Measurements from ENCODE around the gene PPIF. TPM values are rescaled to one million over a fixed set of nuclear protein-coding genes. Genes with fewer than 3 reads are reported as not detected.

The PPIF gene
- total and polyA plus RNA-seq, 2 of the 13 experiments (the other 11 are each of a cell fraction or from before 2014, with no cell fraction given) = 147 to 157 TPM

DNA sequence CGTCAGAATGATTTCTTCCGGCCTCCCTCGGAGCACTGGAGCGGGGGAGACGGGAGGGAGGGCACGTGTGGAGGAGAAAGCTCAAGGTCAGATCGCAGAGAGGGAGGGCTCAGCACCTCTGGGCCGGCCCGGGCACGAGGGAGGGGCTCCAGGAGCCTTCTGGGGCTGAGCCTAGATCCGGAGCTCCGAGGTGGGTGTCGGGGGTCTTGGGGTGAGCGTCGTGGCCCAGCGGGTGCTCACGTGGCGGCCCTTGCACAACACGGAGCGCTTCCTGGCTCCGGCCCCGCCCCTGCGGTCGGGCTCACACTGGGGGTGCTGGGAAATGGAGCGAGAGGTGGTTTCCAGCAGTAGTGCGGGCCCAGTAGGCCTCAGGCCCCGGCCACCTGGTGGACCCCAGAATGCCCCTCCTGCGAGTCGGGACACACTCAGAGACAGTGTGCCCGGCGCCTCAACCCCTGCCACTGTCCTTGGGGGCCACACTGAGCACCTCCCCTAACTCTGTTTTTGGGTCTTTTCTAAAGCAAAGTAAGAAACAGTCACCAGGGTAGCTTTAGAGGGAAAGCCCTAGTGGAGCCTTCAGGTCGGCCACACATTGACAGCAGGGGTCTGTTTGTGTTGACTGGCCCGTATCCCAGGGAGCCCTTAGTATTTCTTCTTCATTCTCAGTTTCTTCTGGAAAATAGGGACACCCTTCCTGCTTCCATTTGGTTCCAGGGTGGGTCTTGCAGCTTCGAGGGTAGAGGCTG, 798 bp downstream of the PPIF start (continued):
- no peak for TF ChIP-seq ATRX (CRISPR knock-in tag; IDR thresholded peaks at IDR 0.05; ENCODE audit: borderline replicate concordance)
- TF ChIP-seq, protein P1, sequence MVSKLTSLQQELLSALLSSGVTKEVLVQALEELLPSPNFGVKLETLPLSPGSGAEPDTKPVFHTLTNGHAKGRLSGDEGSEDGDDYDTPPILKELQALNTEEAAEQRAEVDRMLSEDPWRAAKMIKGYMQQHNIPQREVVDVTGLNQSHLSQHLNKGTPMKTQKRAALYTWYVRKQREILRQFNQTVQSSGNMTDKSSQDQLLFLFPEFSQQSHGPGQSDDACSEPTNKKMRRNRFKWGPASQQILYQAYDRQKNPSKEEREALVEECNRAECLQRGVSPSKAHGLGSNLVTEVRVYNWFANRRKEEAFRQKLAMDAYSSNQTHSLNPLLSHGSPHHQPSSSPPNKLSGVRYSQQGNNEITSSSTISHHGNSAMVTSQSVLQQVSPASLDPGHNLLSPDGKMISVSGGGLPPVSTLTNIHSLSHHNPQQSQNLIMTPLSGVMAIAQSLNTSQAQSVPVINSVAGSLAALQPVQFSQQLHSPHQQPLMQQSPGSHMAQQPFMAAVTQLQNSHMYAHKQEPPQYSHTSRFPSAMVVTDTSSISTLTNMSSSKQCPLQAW (CRISPR knock-in tag; IDR thresholded peaks at IDR 0.05) = peak; percentile 75
- TF ChIP-seq SIN3B (IDR thresholded peaks at IDR 0.05; ENCODE audit: low read length) = no peak
- no peak for TF ChIP-seq ZNF3 (CRISPR knock-in tag; IDR thresholded peaks at IDR 0.05)
- TF ChIP-seq ZNF33A (CRISPR knock-in tag; IDR thresholded peaks at IDR 0.05; ENCODE audit: borderline replicate concordance) = no peak
- peak; percentile 27; the same call in 1 of the 2 replicates for TF ChIP-seq ZNF501 (CRISPR knock-in tag; IDR thresholded peaks at IDR 0.05)
- TF ChIP-seq, protein P2, sequence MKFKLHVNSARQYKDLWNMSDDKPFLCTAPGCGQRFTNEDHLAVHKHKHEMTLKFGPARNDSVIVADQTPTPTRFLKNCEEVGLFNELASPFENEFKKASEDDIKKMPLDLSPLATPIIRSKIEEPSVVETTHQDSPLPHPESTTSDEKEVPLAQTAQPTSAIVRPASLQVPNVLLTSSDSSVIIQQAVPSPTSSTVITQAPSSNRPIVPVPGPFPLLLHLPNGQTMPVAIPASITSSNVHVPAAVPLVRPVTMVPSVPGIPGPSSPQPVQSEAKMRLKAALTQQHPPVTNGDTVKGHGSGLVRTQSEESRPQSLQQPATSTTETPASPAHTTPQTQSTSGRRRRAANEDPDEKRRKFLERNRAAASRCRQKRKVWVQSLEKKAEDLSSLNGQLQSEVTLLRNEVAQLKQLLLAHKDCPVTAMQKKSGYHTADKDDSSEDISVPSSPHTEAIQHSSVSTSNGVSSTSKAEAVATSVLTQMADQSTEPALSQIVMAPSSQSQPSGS (CRISPR knock-in tag; IDR thresholded peaks at IDR 0.05) = no peak
- TF ChIP-seq, protein P3, sequence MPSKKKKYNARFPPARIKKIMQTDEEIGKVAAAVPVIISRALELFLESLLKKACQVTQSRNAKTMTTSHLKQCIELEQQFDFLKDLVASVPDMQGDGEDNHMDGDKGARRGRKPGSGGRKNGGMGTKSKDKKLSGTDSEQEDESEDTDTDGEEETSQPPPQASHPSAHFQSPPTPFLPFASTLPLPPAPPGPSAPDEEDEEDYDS (CRISPR knock-in tag; IDR thresholded peaks at IDR 0.05) = no peak
- peak; percentile 70; the same call in 1 of the 2 replicates for TF ChIP-seq DNMT3B (CRISPR knock-in tag; conservative IDR thresholded peaks at IDR 0.05)
- 0 out of 4 replicates have a peak, but pooled peaks of 1 of the 2 experiments have one; percentile 17 for TF ChIP-seq NR2F1 (CRISPR knock-in tag; IDR thresholded peaks at IDR 0.05)
- TF ChIP-seq AGO2 (optimal IDR thresholded peaks at IDR 0.05; ENCODE audit: low read depth, low read length) = peak; percentile 70
- TF ChIP-seq, protein P4, sequence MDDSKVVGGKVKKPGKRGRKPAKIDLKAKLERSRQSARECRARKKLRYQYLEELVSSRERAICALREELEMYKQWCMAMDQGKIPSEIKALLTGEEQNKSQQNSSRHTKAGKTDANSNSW (CRISPR knock-in tag; IDR thresholded peaks at IDR 0.05; ENCODE audit: borderline replicate concordance) = peak; percentile 66; the same call in 1 of the 2 replicates
- no peak for TF ChIP-seq ZNF549 (CRISPR knock-in tag; IDR thresholded peaks at IDR 0.05)
- TF ChIP-seq, protein P5, sequence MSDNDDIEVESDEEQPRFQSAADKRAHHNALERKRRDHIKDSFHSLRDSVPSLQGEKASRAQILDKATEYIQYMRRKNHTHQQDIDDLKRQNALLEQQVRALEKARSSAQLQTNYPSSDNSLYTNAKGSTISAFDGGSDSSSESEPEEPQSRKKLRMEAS (IDR thresholded peaks at IDR 0.05) = peak; percentile 97
- TF ChIP-seq MEIS1 (CRISPR knock-in tag; IDR thresholded peaks at IDR 0.05; ENCODE audit: borderline replicate concordance) = no peak
- TF ChIP-seq ZNF598 (CRISPR knock-in tag; IDR thresholded peaks at IDR 0.05; ENCODE audit: borderline replicate concordance) = peak; percentile 23; the same call in 1 of the 2 replicates
- TF ChIP-seq KDM5B (CRISPR knock-in tag; IDR thresholded peaks at IDR 0.05; ENCODE audit: borderline replicate concordance) = peak; percentile 87; the same call in 1 of the 2 replicates
- no peak for TF ChIP-seq SIX1 (CRISPR knock-in tag; IDR thresholded peaks at IDR 0.05; ENCODE audit: borderline replicate concordance)
- no peak for TF ChIP-seq MAFK (conservative IDR thresholded peaks at IDR 0.05 in 1 of 2, IDR thresholded peaks at IDR 0.05 in 1 of 2; ENCODE audit: low read length in 2 of 2)
- TF ChIP-seq, protein P6, sequence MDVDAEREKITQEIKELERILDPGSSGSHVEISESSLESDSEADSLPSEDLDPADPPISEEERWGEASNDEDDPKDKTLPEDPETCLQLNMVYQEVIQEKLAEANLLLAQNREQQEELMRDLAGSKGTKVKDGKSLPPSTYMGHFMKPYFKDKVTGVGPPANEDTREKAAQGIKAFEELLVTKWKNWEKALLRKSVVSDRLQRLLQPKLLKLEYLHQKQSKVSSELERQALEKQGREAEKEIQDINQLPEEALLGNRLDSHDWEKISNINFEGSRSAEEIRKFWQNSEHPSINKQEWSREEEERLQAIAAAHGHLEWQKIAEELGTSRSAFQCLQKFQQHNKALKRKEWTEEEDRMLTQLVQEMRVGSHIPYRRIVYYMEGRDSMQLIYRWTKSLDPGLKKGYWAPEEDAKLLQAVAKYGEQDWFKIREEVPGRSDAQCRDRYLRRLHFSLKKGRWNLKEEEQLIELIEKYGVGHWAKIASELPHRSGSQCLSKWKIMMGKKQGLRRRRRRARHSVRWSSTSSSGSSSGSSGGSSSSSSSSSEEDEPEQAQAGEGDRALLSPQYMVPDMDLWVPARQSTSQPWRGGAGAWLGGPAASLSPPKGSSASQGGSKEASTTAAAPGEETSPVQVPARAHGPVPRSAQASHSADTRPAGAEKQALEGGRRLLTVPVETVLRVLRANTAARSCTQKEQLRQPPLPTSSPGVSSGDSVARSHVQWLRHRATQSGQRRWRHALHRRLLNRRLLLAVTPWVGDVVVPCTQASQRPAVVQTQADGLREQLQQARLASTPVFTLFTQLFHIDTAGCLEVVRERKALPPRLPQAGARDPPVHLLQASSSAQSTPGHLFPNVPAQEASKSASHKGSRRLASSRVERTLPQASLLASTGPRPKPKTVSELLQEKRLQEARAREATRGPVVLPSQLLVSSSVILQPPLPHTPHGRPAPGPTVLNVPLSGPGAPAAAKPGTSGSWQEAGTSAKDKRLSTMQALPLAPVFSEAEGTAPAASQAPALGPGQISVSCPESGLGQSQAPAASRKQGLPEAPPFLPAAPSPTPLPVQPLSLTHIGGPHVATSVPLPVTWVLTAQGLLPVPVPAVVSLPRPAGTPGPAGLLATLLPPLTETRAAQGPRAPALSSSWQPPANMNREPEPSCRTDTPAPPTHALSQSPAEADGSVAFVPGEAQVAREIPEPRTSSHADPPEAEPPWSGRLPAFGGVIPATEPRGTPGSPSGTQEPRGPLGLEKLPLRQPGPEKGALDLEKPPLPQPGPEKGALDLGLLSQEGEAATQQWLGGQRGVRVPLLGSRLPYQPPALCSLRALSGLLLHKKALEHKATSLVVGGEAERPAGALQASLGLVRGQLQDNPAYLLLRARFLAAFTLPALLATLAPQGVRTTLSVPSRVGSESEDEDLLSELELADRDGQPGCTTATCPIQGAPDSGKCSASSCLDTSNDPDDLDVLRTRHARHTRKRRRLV (CRISPR knock-in tag; IDR thresholded peaks at IDR 0.05) = peak; percentile 71

Measured in HepG2 (cell line).